PC-3 (cell line): ENCODE measurements around the gene TNPO1. TPM values are rescaled to one million over a fixed set of nuclear protein-coding genes. Genes with fewer than 3 reads are reported as not detected.

ENCODE experiments used
- ATAC-seq: fragments of 200-7000 bp; cut with Tn5 transposase; 2 replicates; pipeline ENCODE4 v1.9.1; 2020; ENCODE audit warnings: mild to moderate bottlenecking, moderate library complexity
- BruUV-seq: library from RNA; stranded (reverse); fragments of 400-500 nt; replicated peaks from 2 replicates; lab custom pipeline; 2021; lab: Mats Ljungman, UMichigan
- CTCF ChIA-PET: fragments of 300-600 bp; sonication (Branson Sonifier 250); formaldehyde crosslinking; loops from one replicate; lab custom pipeline; 2022; ENCODE audit warnings: antibody characterized with exemption; lab: Charles Lee
- POLR2A ChIA-PET: fragments of 300-600 bp; sonication (Branson Sonifier 250); formaldehyde crosslinking; loops from one replicate; lab custom pipeline; 2022; ENCODE audit warnings: antibody characterized with exemption; ENCODE audit not compliant: unreplicated experiment; lab: Charles Lee
- DNase-seq: peaks from one replicate; pipeline ENCODE4 v3.0.0-alpha.2; 2015
- H2AFZ ChIP-seq: fragments of 300-600 bp; sonication (generic); 2 replicates; pipeline ENCODE4 v1.6.0; 2016; ENCODE audit warnings: antibody characterized with exemption, low read length
- H3F3A ChIP-seq: fragments of 300-600 bp; sonication (generic); one replicate; pipeline ENCODE4 v1.6.0; 2017; ENCODE audit warnings: antibody characterized with exemption, low read length, control low read depth, mild to moderate bottlenecking; ENCODE audit not compliant: unreplicated experiment
- H3K27ac ChIP-seq: fragments of 300-600 bp; sonication (generic); 2 replicates; pipeline ENCODE4 v1.5.1; 2016; ENCODE audit warnings: mild to moderate bottlenecking, low read length
- H3K27me3 ChIP-seq: fragments of 300-600 bp; sonication (generic); 2 replicates; pipeline ENCODE4 v1.6.1; 2016; ENCODE audit warnings: low read length, mixed read lengths
- H3K36me3 ChIP-seq: fragments of 300-600 bp; sonication (generic); 2 replicates; pipeline ENCODE4 v1.6.1; 2016; ENCODE audit warnings: low read depth, mixed run types, low read length, mixed read lengths
- H3K4me1 ChIP-seq: fragments of 300-600 bp; sonication (generic); 2 replicates; pipeline ENCODE4 v1.5.1; 2016; ENCODE audit warnings: low read length; ENCODE audit not compliant: insufficient read depth
- H3K4me2 ChIP-seq: fragments of 300-600 bp; sonication (generic); 2 replicates; pipeline ENCODE4 v1.6.0; 2016; ENCODE audit warnings: low read length
- H3K4me3 ChIP-seq: fragments of 300-600 bp; sonication (generic); 2 replicates; pipeline ENCODE4 v1.5.1; 2016; ENCODE audit warnings: mild to moderate bottlenecking, low read length, mixed read lengths
- H3K79me2 ChIP-seq: fragments of 300-600 bp; sonication (generic); 2 replicates; pipeline ENCODE4 v1.6.1; 2017; ENCODE audit warnings: low read length, mixed read lengths
- H3K9ac ChIP-seq: fragments of 300-600 bp; sonication (generic); 2 replicates; pipeline ENCODE4 v1.6.0; 2016; ENCODE audit warnings: mild to moderate bottlenecking, low read length
- H3K9me2 ChIP-seq: fragments of 300-600 bp; sonication (generic); replicated peaks from 2 replicates; pipeline ENCODE4 v1.6.1; 2016; ENCODE audit warnings: mixed run types, low read length, mixed read lengths
- H3K9me3 ChIP-seq: fragments of 300-600 bp; sonication (generic); 2 replicates; pipeline ENCODE4 v1.6.1; 2016; ENCODE audit warnings: low read length, mixed read lengths
- H4K20me1 ChIP-seq: fragments of 300-600 bp; sonication (generic); 2 replicates; pipeline ENCODE4 v1.6.1; 2016; ENCODE audit warnings: low read length, mixed read lengths
- CTCF ChIP-seq: fragments of 300-600 bp; sonication (generic); conservative IDR thresholded peaks from 2 replicates; pipeline ENCODE4 v1.5.1; 2017; ENCODE audit warnings: antibody characterized with exemption, low read depth, mild to moderate bottlenecking, low read length
- EZH2 ChIP-seq: fragments of 300-600 bp; sonication (generic); IDR thresholded peaks from one replicate; pipeline ENCODE4 v1.6.1; 2017; ENCODE audit warnings: antibody characterized with exemption, mild to moderate bottlenecking, low read length; ENCODE audit not compliant: unreplicated experiment
- EZH2phosphoT487 ChIP-seq: fragments of 300-600 bp; sonication (generic); IDR thresholded peaks from 2 replicates; pipeline ENCODE4 v1.6.1; 2018; ENCODE audit warnings: mild to moderate bottlenecking, antibody characterized with exemption, low read length, borderline replicate concordance
- intact Hi-C: fragments of 100-400 bp; cut with micrococcal nuclease; formaldehyde crosslinking; loops from 2 replicates; pipeline ENCODE4 v1.9.0; 2023
- total RNA-seq: library from RNA; depleted of rRNA; stranded (reverse); fragments of >200 nt; gene quantifications from 2 replicates; pipeline ENCODE4 v1.2.3, GENCODE V29; 2014

Gene TNPO1
- total RNA-seq, 1 experiment from 2014 or later: 187 TPM

GRCh38 chr5:72783354-72783753 lies 33.1 kb upstream of the TNPO1 start:
- TF ChIP-seq EZH2: no peak
- TF ChIP-seq CTCF: no peak
- no peak for TF ChIP-seq EZH2phosphoT487
- Histone ChIP-seq H3K4me2 (no peak overlapping the region), H3K27ac (no peak overlapping the region), H3K9ac (no peak overlapping the region), H3K36me3 (peaks cover 4% of the 10 kb centered on the region; the same call in 1 of the 2 replicates), H3K27me3 (no peaks in the 10 kb centered on the region), H3K9me3 (no peaks in the 10 kb centered on the region), H3K4me1 (peaks cover 2% of the 10 kb centered on the region; the same call in 1 of the 2 replicates), H4K20me1 (no peaks in the 10 kb centered on the region), H3K4me3 (no peak overlapping the region), H3K79me2 (no peaks in the 10 kb centered on the region), H3K9me2 (no peaks in the 10 kb centered on the region), H3F3A (no peaks in the 10 kb centered on the region), H2AFZ (no peak overlapping the region)
- ChIA-PET POLR2A (no interaction called here), CTCF (no interaction called here)
- no TSS peak for BruUV-seq
- intact Hi-C loops: loop anchor here (10.0 kb wide), 2 partner anchors 89 to 169 kb away; no protein-coding TSS in a partner anchor
- no peak for ATAC-seq
- DNase-seq: no peak

GRCh38 chr5:72784129-72784528 lies 32.3 kb upstream of the TNPO1 start:
- ATAC-seq (no peak), DNase-seq (no peak)
- BruUV-seq: no TSS peak
- no peaks in the 10 kb centered on the region for H3K9me3 ChIP-seq
- peaks cover 10% of the 10 kb centered on the region for H3K4me1 ChIP-seq
- no peak overlapping the region for H3K4me2 ChIP-seq
- ChIA-PET CTCF (no interaction called here), POLR2A (no interaction called here)
- H3K9me2 ChIP-seq: no peaks in the 10 kb centered on the region
- no peak overlapping the region for H3K4me3 ChIP-seq
- no peak overlapping the region for H3K9ac ChIP-seq
- no peak overlapping the region for H2AFZ ChIP-seq
- peaks cover 4% of the 10 kb centered on the region; the same call in 1 of the 2 replicates for H3K36me3 ChIP-seq
- no peaks in the 10 kb centered on the region for H3K27me3 ChIP-seq
- H3F3A ChIP-seq: no peaks in the 10 kb centered on the region
- no peaks in the 10 kb centered on the region for H4K20me1 ChIP-seq
- no peak overlapping the region for H3K27ac ChIP-seq
- TF ChIP-seq EZH2phosphoT487: no peak
- no peak for TF ChIP-seq EZH2
- TF ChIP-seq CTCF: no peak
- intact Hi-C loops: loop anchor here (10.0 kb wide), 2 partner anchors 89 to 169 kb away; no protein-coding TSS in a partner anchor
- H3K79me2 ChIP-seq: no peaks in the 10 kb centered on the region

DNA sequence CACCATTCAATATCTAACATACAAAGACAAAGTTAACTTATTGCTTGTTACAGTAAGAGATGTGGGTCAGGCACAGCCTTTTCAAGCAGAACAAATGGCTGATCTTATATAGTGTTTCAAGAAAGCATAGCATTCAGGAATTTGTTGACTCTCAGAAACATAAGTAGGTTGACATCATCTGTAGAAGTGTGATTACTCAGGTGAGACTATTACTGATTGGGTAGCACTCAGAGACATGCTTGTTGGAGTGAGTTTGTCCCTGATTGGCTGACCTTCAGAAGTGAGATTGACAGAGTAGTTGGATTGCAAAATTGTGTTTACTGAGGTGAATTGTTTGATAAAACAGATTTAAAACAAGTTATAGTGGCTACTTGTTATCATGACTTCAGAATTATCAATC lies 30.7 kb upstream of the TNPO1 start:
- H3K79me2 ChIP-seq: no peaks in the 10 kb centered on the region
- H3K27me3 ChIP-seq: no peaks in the 10 kb centered on the region
- BruUV-seq: no TSS peak
- H3K9me3 ChIP-seq: no peaks in the 10 kb centered on the region
- no peaks in the 10 kb centered on the region for H3F3A ChIP-seq
- no peak overlapping the region for H3K4me3 ChIP-seq
- peaks cover 21% of the 10 kb centered on the region for H3K4me1 ChIP-seq
- H3K9ac ChIP-seq: no peak overlapping the region
- H3K36me3 ChIP-seq: no peaks in the 10 kb centered on the region
- TF ChIP-seq EZH2phosphoT487 (no peak), EZH2 (no peak), CTCF (no peak)
- DNase-seq: no peak
- no peak overlapping the region for H3K4me2 ChIP-seq
- no peak overlapping the region for H2AFZ ChIP-seq
- intact Hi-C loops: loop anchor here (10.0 kb wide), 2 partner anchors 91 to 171 kb away; no protein-coding TSS in a partner anchor
- CTCF ChIA-PET: no interaction called here
- no peak for ATAC-seq
- H3K9me2 ChIP-seq: no peaks in the 10 kb centered on the region
- no peak overlapping the region for H3K27ac ChIP-seq
- H4K20me1 ChIP-seq: no peaks in the 10 kb centered on the region
- POLR2A ChIA-PET: no interaction called here
